HG03432 (cell line): ENCODE measurements around the gene ATM.
"Not testable (repeated sequence)": the region's sequence is repeated elsewhere in the genome, so short reads cannot be mapped to it uniquely, and the experiment has no call there.

Source experiments
- ATAC-seq: cut with Tn5 transposase; IDR thresholded peaks from one replicate; pipeline ENCODE4 v1.9.1; 2021; ENCODE audit warnings: mild to moderate bottlenecking, moderate library complexity; ENCODE audit not compliant: unreplicated experiment

The ATM gene

DNA sequence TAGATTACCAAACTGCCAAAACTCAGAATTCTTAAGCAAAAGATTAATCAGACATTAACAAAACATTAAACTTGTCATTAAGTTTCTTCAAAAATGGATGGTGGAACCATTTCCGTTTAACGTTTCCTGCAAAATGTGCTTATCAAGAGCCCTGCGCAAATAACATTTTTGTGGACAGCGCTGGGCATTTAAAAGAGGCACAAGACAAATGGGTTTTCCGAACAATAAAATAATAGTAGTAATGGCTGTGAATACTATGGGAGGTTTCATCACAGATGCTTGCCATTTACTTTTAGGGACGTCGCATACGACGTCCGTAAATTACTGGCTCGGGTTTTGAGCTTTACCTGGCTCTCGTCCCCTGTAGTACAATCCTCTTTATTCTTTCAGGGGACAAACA, 1.5 kb upstream of the ATM start:
- ATAC-seq: no peak

DNA sequence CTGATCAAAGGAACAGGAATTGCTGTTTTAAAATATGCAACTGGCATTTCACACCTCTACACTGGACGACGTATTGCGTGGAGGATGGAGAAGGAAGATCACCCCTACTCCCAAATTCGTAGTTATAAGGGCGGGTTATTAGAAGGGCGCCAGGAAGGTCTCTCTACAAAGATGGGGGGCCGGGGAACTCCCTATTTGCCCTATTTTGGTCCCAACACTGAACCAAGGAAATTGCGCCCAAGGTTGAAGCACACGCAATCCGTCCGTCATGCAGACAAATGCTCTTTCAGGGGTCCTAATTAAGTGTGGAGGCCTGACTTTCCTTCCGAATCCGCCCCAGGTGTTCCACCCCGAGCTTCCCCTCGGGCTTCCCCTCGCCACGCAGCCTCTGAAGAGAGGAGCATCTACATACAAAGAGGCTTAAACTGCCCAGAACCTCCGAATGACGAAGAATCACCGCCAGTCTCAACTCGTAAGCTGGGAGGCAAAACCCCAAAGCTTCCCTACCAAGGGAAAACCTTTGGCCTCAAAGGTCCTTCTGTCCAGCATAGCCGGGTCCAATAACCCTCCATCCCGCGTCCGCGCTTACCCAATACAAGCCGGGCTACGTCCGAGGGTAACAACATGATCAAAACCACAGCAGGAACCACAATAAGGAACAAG, 825 bp upstream of the ATM start:
- ATAC-seq: no peak

DNA sequence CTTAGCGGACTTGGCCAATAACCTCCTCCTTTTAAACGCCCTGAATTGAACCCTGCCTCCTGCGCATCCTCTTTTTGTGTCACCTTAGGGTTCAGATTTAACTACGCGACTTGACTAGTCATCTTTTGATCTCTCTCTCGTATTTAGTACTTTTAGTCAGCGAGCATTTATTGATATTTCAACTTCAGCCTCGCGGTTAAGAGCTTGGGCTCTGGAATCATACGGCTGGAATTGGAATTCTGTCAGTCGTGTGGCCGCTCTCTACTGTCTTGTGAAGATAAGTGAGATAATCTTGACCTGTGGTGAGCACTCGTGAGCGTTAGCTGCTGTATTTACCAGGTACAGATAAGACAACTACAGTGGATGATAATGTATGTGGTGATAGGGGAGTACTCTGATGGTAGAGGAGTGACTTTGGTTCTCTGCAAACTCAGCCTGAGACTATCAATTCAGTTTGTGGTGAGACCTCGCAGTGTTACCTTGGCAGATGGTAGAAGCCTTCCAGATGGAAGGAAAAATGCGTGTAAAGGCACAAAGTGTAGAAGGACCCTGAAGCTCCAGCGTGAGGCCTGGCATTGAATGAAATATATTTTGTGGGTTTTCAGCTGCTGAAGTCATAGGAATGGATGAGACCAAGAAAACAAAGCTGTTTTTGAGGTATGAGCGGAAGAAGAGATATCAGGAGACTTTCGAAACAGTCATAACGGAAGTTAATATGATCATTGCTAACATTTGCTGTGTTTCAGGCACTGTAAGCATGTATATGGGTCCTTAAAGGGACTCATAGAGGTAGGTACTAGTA, 682 bp downstream of the ATM start:
- peak; percentile 25 for ATAC-seq

- ATAC-seq: no peak
Measured at GRCh38 chr11:108224366-108224765, 1.5 kb downstream of the ATM start.

DNA sequence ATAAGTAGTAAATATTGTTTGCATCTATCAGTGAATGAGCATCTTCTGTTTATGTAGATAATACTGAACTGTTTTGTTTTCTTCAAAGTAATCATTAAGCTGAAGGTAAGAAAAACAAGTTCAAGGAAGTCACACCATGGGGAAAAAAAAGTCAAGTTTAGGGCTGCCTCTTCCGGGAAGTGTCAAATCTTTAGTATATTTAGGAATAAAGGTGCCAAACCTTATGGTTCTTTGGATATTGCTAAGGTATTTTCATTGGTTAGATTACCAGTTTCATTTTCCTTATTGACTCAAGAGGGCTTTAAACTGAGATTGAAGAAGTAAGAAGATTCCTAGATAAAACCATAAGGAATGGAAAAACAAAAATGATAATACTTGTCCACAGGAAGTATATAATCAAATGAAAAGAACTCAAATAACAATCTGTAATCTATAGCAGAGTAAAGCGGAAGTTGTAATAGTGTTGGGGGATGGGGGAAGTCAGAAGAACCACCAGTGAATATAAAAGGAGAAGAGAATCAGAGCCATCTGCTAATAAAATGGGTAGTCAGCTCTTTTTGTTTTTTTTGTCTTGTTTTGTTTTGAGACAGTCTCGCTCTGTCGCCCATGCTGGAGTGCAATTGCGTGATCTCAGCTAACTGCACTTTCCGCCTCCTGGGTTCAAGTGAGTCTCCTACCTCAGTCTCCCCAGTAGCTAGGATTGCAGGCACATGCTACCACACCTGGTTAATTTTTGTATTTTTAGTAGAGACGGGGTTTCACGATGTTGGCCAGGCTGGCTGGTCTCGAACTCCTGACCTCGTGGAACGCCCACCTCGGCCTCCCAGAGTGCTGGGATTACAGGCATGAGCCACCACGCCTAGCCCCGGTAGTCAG, 2.3 kb downstream of the ATM start:
- ATAC-seq: no peak

DNA sequence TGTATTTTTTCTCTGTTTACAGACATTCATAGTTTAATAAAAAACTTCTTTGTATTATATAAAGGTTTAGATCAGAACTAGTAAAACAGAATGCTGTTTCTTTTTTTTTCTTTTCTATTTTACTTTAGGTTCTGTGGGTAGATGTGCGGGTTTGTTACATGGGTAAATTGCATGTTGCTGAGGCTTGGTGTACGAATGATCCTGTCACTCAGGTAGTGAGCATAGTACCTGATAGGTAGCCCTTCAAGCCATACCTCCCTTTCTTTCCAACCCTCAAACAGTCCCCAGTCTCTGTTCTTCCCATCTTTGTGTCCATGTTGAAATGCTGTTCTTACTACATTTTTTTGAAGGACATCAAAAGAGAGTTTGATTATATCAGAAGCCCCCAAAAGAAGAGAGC, 3.2 kb downstream of the ATM start:
- no peak for ATAC-seq

DNA sequence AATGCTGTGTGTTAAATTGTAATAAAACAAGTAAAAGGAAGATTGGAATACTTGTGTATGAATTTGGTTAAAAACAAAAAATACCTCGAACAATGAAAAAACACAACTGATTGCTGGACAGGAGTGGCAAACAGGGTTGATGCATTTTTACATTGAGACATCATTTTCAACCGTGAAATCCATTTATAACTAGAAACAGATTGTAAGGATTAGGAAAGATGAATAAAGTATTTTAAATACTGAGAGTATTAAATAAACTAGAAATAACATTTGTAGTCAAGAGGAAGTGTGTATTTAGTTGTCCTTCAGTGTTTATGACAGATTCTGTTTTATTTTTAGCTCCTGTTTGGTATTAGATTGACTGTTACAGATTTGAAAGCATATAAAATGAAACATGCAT, 5.4 kb downstream of the ATM start:
- ATAC-seq: no peak

GRCh38 chr11:108233277-108233945, 10.5 kb downstream of the ATM start:
- no peak for ATAC-seq

DNA sequence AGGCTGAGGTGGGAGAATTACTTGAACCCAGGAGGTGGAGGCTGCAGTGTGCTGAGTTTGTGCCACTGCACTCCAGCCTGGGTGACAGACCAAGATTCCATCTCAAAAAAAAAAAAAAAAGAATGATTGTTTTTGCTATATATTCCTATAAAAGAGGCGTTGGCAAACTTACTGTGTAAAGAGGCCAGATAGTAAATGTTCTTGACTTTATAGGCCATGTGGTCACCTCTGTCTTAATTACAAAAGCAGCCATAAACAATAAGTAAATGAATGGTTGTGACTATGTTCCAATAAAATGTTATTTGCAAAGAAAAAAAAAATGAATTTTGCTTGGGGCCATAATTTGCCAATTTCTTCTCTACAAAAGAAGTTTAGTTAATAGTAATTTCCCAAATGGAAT, 12.3 kb downstream of the ATM start:
- ATAC-seq: no peak

DNA sequence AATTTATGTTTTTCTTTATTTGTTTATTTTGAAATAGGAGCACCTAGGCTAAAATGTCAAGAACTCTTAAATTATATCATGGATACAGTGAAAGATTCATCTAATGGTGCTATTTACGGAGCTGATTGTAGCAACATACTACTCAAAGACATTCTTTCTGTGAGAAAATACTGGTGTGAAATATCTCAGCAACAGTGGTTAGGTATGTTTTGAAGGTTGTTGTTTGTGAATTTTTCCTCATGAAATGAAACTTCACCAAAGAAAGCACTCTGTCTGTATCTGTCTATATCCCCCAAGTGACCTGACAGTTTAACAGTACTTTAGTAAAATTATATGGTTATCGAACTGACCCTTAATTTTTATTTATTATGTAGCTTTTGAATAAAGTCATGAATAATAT, 12.8 kb downstream of the ATM start:
- ATAC-seq: no peak

DNA sequence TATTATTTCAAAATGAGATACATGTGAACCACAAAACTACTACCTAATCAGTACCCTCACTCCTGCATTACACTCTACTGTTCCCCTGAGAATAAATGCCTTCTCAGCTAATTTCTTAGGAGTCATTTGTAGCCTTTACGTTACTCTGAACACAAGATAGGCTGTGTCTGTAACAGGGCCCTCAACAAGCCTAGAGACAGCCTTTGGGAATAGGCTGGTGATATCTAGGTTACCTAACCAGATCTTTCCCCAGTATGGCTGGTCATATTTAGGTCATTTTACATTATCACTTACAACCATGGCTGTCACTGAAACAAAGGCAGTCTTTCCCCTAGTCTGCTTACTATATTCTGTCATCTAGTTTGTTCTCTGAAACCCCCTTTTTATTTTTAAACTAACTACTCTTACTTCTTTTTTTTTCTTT, 14.2 kb downstream of the ATM start:
- ATAC-seq: peak; percentile 53

DNA sequence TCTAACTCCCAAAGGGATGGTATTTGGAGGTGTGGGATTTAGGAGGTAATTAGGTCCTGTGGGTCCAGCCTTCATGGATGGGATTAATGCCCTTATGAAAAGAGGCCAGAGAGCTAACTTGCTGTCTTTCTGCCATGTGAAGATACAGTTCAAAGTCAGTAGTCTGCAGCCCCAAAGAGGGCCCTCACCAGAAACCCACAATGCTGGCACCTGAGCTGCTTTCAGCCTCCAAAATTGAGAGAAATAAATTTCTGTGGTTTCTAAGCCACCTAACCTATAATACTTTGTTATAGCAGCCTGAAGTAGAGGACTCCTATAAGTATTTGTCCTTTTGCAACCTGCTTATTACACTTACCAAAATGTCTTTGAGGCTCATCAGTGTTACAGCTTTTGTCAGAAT, 16.2 kb downstream of the ATM start:
- ATAC-seq: no peak

DNA sequence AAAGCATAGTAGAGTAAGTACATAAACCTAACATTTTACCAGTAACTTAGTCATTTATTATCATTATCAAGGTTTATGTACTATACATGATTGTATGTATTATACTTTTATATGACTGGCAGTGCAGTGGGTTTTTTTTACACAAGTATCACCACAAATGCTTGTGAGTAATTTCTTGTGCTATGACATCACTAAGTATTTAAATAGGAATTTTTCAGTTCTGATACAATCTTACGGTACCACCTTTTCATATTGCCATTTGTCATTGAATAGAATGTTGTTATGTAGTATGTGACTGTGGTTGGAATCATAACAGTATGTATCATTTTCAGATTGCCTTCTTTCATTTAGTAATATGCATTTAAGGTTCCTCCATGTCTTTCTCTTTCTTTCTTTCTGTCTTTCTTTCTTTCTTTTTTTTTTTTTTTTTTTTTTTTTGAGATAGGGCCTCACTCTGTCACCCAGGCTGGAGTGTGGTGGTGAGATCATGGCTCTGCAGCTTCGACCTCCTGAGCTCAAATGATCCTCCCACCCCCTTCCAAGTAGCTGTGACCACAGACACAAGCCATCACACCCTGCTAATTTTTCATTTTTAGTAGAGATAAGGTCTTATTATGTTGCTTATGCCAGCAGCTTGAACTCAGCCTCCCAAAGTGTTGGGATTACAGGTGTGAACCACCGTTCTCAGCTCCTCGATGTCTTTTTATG, 18.6 kb downstream of the ATM start:
- no peak for ATAC-seq

DNA sequence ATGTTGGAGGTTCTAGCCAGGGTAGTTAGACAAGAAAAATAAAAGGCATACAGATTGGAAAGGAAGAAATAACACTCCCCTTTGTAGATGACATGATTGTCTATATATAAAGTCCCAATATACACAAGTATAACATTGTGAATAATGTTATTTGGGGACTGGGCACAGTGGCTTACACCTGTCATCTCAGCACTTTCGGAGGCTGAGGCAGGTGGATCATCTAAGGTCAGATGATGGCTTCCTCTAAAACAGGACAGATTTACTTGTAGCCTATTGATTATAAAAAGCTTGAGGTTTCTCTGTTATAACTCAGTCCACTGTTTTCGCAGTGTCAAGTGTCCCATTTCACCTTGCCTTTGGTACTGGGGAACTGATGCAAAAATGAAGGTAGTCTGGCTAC, 19.6 kb downstream of the ATM start:
- no peak for ATAC-seq

- ATAC-seq: no peak
Measured at GRCh38 chr11:108246308-108246707, 23.4 kb downstream of the ATM start.

GRCh38 chr11:108246885-108247284, 24.0 kb downstream of the ATM start:
- ATAC-seq: no peak

GRCh38 chr11:108253176-108253575, 30.3 kb downstream of the ATM start:
- ATAC-seq: no peak

- no peak for ATAC-seq
Measured at GRCh38 chr11:108269583-108269982, 46.7 kb downstream of the ATM start.

GRCh38 chr11:108276985-108277616, 54.2 kb downstream of the ATM start:
- ATAC-seq: not testable (repeated sequence)

- ATAC-seq: no peak
Measured at GRCh38 chr11:108278546-108278945, 55.7 kb downstream of the ATM start.
